Amniotic stem cell (primary cell): ENCODE measurements around the gene NF1.
"Not testable (repeated sequence)": the region's sequence is repeated elsewhere in the genome, so short reads cannot be mapped to it uniquely, and the experiment has no call there.

Experiments
- DNase-seq: peaks from one replicate; lab custom pipeline; 2025; lab: John Stamatoyannopoulos, UW

NF1 gene

DNA sequence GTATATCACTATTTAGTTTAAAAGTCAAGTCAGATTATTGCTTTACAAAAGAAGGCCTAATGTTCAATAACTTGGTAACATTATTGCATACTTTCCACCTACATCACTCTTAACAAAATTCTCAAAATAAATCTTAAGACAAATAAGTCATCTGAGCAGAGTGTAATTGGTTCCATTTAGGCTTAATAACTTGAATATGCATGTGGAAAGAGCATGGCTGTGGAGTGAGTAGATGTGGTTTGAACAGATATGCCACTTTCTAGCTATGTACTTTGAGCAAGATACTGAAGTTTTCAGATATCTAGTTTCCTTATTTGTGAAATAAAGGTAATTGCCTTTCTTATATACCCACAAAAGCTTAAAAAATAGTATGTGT, 233.4 kb downstream of the NF1 start:
- DNase-seq: no peak

DNA sequence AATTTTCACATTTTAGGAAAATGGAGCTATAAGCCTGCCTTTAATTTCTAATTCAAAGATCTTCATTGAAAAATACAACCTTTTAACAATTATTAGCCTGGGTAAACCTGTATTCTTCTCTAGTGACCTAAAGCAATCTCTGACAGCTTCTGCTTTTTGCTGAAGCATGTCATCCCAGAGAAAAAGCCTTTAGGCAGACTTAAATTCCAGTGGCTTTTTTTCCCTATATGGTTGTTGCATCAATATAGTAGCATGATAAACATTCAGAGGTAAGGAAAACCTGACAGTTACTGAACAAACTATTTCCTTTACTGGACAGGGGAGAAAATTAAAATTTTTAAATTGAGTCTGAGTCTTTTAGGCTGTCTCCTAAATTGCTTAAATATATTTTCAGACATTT, 234.4 kb downstream of the NF1 start:
- DNase-seq: no peak

DNA sequence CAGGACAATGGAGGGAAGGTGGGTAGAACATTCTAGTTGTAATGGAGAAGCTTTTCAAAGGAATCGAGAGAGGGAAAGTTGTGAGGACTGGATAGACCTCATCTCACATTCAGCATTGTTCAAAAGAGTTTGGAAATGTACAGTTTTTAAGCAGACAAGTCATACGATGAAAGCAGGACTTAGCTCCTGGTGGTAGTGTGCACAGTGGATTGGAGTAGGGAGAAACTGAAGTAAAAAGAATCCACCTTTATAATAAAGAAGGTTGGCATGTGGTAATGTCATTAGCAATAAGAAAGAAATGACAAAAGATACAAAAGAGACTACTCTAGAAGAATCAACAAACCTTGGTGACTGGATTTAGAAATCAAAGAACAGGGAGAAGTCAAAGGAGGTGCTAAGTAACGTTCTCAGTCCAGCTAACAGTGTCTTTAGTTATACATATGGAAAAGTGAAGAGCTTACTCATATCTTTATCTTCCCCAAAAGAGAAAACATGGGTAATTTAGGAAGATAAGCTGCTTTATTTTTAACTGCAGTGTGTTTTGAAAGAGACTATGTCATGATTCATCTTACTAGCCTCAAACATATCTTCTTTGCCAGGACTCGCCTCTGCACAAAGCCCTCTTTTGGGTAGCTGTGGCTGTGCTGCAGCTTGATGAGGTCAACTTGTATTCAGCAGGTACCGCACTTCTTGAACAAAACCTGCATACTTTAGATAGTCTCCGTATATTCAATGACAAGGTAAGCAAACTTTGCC, 245.3 kb downstream of the NF1 start:
- DNase-seq: peak; percentile 40

DNA sequence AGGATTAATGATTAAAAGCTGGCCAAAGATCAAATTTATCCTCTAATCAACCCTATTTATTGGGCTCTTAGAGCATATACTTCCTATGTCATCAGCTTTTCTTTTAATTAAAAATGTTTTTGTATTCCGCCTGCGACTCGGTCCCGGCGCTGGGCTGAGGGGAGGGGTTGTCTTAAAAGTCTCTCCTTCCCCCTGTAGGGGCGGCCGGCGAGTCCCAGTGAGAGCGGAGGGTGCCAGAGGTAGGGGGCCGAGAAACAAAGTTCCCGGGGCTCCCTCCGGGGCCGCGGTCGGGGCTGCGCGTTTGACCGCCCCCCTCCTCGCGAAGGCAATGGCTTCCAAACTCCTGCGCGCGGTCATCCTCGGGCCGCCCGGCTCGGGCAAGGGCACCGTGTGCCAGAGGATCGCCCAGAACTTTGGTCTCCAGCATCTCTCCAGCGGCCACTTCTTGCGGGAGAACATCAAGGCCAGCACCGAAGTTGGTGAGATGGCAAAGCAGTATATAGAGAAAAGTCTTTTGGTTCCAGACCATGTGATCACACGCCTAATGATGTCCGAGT, 250.5 kb downstream of the NF1 start:
- not testable (repeated sequence) for DNase-seq

DNA sequence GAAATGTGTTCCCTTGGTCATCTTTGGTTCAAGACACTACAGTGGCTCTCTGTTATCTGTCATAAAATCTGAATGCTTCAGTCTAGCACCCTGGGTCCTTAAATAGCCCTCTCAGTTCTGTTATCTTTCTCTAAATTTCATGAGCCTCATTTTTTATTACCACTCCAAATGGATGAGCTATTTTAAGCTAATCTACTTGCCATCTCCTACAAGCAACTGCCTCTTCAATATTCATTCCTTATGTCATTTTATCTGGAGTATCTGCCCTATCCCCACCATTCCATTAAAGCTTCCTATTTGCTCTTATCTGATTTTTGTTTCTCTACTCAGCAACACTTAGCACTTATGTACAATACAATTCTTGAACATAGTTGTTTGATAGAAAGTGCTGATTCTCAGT, 254.7 kb downstream of the NF1 start:
- DNase-seq: no peak

DNA sequence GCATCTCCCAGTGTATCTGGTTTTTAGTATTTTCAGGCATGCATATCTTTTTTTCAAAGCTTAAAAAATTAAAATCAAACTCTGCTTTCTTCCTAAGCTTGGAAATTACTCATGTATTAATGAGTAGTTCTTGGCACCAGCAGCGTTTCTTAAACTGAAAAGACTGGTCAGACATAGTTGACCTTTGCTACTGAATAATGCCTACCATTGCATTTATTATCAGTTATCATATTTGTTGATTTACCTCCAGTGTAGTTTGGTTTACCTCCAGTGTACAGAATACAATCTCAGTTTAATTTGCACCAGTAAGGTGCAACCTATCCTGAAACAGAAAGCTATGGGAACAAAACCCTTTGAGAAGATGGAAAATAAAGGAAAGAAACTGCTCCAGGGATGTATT, 261.2 kb downstream of the NF1 start:
- DNase-seq: no peak

DNA sequence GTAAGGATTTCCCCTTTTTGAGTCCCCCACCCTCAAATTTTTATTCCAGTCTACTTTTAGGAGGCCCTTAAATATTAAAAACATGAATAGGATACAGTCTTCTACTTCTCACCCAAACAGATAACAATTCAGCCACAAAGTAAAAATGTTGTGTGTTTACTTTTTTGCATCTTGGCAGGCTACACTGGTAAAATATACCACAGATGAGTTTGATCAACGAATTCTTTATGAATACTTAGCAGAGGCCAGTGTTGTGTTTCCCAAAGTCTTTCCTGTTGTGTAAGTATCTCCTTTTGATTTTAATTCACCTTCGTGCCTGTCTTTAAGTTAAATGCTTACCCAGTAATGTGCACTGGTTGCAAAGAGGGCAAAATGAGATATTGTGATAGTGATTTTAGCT, 262.3 kb downstream of the NF1 start:
- DNase-seq: no peak

DNA sequence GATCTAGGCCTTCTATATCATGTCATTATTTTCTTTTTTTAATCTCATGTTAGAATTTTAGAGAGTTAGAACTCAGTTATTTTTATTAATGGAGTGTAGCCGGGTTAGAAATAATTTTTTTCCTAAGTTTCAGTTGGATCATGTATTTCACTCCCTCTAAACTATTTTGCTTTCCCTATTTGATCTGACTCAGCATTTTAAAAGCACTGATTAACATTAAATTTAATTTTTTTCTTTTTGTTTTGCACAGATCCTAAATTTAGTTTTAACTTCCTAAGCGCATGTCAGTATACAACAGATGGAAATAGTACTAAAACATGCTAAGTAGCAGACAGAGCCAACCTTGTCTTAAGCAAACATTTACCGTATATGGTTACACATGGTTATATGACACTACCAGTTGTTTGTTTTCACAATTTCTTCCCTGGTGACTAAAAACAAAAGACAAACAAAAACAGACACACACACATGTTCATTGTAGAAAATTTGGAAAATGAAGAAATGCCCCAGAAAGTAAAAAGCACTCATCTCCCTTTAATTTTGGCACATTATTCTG, 263.1 kb downstream of the NF1 start:
- DNase-seq: no peak

DNA sequence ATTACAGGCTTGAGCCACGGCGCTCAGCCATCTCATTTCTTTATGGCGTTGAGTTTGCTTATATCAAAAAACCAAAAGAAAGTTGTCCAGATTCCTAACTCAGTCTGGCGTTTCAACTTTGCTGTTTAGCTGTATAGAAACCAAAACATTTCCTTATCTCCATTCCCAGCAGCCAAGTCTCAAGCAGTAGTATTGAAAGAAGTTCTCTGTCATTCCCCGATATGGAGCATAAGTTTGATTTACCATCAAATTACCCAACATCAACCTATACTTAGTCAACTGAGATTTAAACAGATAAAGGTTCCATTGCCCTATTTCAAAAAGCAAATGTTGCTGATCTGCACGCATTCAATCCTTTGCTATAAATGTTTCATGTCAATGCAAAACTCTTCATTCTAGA, 269.2 kb downstream of the NF1 start:
- DNase-seq: no peak

DNA sequence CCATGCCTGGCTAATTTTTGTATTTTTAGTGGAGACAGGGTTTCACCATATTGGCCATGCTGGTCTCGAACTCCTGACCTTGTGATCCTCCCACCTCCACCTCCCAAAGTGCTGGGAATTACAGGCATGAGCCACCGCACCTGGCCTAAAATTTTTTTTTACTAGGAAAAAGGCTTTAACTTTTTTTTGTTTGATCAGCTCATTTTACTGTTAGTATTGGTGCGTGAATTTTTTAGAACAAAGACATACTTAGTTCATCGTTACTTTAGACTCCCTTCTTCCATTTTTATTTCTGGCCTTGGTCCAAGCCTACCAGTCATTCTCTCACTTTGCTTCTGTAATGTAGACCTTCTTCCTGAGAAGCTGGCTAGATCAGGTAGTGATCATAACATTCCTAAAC, 271.3 kb downstream of the NF1 start:
- DNase-seq: no peak

DNA sequence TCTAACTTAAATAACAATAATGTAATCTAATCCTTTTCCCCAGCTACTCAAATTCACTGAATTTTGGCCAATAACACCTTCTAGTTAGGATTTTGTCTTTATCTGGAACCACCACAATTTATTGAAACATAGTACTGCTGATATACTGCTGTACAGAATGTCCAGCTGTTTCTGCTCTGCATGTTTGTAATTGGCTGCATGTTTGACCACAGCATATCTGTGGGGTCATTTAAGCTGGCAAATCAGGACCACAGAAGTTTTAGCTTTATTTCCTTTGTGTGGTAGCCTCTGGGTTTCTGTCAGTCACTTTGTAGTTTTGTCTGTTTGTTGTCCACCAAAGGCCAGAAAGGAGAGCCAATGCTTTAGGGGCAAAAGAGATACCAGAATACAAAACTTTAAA, 274.5 kb downstream of the NF1 start:
- DNase-seq: no peak

DNA sequence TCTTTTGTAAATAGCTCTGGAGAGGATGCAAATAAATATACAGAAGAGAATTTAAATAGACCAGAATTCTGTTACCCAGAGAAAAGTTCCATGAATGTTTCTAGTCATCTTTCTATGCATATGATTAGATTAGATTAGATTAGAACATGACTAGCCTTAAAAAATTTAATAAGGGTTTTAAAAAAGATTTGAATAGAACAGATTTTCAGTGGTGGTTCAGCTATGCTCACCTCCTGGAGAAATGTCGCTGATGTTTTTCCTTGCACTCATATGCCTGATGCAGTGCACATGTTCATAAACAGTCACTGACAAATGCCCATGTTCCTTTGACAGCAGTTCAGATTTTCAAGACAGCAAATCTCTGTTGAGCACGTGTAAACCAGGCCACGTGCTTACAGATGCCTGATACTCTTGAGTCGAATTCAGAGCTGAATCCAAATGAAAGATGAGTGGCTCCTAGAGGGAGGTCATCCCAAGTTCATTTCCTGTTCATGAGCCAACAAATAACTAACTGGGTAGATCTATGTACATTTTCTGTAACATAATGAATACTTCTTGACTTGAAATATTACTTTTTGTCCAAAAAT, 276.8 kb downstream of the NF1 start:
- DNase-seq: no peak

DNA sequence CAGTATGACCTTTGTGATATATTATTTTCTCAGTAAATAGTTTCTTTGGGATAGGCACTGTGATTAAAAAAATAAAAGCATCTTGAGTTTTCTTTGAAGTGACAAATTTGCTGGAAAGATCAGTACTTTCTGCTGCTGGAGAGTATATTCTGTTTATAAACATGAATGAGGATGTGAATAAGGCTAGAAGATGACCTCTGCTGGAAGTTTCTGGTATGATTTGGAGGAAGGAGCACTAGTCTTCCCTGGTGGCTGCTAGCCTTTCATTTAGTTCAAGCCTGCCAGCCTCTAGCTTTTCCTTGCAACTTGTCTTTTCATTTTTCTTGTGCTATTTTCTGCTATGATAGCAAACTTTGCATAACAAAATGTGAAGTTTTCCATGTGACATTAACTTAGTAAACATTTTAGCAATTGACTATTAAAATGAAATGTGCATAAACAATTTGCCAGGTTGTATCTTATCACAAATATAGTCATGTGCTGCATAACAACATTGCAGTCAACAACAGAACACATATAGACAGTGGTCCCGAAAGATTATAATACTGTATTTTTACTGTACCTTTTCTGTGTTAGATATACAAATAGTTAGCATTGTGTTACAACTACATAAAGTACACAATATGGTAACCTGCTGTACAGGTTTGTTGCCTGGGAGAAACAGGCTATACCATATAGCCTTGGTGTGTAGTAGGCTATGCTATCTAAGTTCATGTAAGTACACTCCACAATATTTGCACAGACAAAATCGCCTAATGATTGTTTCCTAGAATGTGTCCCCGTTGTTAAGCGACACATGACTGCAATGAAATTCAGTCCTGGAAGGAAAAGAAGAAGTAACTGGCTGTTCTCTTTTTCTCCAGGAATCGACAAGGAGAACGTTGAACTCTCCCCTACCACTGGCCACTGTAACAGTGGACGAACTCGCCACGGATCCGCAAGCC, 278.6 kb downstream of the NF1 start:
- peak; percentile 30 for DNase-seq

DNA sequence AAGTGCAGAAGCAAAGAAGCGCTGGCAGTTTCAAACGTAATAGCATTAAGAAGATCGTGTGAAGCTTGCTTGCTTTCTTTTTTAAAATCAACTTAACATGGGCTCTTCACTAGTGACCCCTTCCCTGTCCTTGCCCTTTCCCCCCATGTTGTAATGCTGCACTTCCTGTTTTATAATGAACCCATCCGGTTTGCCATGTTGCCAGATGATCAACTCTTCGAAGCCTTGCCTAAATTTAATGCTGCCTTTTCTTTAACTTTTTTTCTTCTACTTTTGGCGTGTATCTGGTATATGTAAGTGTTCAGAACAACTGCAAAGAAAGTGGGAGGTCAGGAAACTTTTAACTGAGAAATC, 279.3 kb downstream of the NF1 start:
- DNase-seq: no peak

DNA sequence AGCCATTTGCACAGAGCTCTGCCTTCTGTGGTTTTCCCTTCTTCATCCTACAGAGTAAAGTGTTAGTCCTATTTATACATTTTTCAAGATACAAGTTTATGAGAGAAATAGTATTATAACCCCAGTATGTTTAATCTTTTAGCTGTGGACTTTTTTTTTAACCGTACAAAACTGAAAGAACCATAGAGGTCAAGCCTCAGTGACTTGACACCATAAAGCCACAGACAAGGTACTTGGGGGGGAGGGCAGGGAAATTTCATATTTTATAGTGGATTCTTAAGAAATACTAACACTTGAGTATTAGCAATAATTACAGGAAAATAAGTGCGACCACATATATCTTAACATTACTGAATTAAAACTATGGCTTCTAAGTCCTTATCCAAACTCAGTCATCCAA, 279.7 kb downstream of the NF1 start:
- no peak for DNase-seq

DNA sequence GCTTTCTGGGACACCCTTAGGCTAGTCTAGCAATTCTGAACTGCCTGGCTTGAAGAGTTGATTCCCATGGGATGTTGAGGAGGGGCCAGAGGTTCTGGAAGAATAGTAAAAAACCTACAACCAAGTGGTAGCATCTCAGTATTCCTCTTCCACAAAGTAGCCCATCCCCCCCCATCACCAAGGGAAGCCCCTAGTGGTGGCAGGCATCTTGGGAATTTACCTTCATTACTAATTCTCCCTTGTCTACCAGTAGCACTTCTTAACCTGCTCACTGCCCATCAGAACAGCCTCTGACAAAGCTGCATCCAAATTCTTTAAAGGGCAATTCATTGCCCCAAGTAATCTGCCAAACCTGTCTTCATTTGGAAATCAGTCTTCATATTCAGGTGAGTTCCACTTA, 283.9 kb downstream of the NF1 start:
- DNase-seq: no peak

DNA sequence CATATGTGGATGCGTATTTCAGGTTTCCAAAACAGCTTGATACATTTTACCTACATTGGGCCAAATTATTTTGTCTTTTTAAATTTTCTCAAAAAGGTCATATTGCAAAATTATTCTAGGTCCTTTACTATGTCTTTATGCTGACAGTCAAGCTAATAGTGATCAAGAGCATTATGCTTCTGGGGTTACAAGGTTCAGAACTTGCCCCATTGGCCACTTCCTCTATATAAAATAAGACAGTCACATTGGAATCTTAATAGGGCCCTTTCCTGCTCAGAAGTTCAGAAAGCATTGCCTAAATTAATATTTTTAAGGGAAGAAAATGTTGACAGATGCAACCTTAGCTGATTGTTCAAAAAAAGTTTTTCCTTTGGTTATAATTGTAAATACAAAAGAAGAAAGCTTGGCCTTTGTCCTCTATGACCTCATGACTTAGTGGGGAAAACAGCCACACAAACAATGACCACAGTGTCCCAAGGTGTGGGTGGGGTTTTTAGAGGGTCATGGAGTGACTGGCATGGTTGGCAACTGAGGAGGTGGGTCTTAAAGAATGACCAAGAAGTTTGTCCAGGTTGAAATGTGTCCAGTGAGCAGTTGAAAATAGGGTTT, 284.9 kb downstream of the NF1 start:
- no peak for DNase-seq

DNA sequence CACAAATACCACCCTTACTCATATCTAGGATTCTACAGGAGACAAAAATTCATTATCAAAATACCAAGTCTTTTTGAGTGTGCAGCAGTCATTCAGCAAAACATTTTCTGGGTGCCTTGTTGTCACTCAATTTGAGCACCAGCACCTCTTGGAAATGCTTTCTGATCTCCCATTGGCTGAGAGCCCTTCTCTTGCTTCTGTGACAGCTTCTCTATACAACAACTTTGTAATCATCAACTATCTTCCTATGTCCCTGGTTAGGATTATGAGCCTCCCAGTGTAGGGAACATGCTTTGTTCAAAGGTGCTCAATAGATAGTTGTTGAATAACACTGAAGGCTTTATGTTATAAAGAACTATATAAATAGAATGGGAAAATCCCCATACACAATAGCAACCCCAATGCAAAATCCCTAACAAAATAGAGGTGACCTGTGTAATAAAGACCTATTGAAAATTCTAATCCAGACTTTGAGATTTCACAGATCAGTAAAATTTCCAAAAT, 286.4 kb downstream of the NF1 start:
- no peak for DNase-seq

DNA sequence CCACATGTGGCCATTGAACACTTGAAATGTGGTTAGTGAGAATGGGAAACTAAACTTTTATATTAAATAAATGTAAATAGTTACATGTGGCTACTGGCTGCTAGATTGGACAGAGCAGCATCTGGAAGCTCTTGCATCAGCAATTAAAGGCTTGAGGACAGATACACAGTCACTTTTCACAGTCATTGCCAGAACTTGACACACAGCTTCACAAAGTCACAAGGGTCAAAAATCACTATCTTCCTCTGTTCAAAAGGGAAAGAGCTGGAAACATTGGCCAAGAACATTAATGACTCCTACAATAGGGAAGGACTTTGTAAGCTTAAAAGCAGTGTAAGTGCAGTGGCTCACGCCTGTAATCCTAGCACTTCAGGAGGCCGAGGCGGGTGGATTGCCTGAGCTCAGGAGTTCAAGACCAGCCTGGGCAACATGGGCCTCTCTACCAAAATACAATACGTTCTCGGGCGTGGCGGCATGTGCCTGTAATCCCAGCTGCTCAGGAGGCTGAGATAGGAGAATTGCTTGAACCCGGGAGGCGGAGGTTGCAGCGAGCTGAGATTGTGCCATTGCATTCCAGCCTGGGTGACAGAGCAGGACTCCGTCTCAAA, 288.0 kb downstream of the NF1 start:
- DNase-seq: not testable (repeated sequence)

DNA sequence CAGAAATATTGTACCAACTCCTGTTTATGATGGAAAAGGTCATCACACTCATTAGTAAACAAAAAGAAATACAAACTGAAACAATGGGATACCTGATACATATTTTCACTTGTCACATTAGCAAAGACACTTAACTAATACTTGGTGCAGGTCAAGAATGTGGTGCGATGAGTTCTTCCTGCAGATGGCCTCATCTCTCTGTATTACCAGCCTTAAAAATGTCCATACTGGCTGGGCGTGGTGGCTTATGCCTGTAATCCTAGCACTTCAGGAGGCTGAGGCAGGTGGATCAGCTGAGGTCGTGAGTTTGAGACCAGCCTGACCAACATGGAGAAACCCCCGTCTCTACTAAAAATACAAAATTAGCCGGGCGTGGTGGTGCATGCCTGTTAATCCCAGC, 288.7 kb downstream of the NF1 start:
- DNase-seq: not testable (repeated sequence)
